MM.1S (cell line): Measurements from ENCODE around the gene AGPS.

ENCODE experiments used
- DNase-seq: peaks from one replicate; pipeline ENCODE4 v3.0.0-alpha.2; 2015
- H2AFZ ChIP-seq: fragments of 300-600 bp; sonication (generic); 2 replicates; pipeline ENCODE4 v1.6.0; 2016; ENCODE audit warnings: antibody characterized with exemption, low read length
- H3F3A ChIP-seq: fragments of 300-600 bp; sonication (generic); 2 replicates; pipeline ENCODE4 v1.6.1; 2016; ENCODE audit warnings: mild to moderate bottlenecking, antibody characterized with exemption, low read length, moderate library complexity, mixed read lengths; ENCODE audit not compliant: insufficient read depth
- H3K27ac ChIP-seq: fragments of 300-600 bp; sonication (generic); 2 replicates; pipeline ENCODE4 v1.5.1; 2016; ENCODE audit warnings: mild to moderate bottlenecking, low read length
- H3K27me3 ChIP-seq: fragments of 300-600 bp; sonication (generic); replicated peaks from 2 replicates; pipeline ENCODE4 v1.6.0; 2016; ENCODE audit warnings: low read length; ENCODE audit not compliant: insufficient read depth
- H3K36me3 ChIP-seq: fragments of 300-600 bp; sonication (generic); replicated peaks from 2 replicates; pipeline ENCODE4 v1.6.1; 2016; ENCODE audit warnings: mild to moderate bottlenecking, low read length, mixed read lengths; ENCODE audit not compliant: insufficient read depth
- H3K4me1 ChIP-seq: fragments of 300-600 bp; sonication (generic); 2 replicates; pipeline ENCODE4 v1.6.1; 2016; ENCODE audit warnings: low read length, mixed read lengths
- H3K4me2 ChIP-seq: fragments of 300-600 bp; sonication (generic); 2 replicates; pipeline ENCODE4 v1.6.0; 2016; ENCODE audit warnings: low read depth, low read length
- H3K4me3 ChIP-seq: fragments of 300-600 bp; sonication (generic); 2 replicates; pipeline ENCODE4 v1.5.1; 2016; ENCODE audit warnings: low read length, mixed read lengths
- H3K79me2 ChIP-seq: fragments of 300-600 bp; sonication (generic); 2 replicates; pipeline ENCODE4 v1.6.1; 2016; ENCODE audit warnings: mixed run types, low read length, mixed read lengths
- H3K9ac ChIP-seq: fragments of 300-600 bp; sonication (generic); 2 replicates; pipeline ENCODE4 v1.6.1; 2016; ENCODE audit warnings: low read length, mixed read lengths
- H3K9me2 ChIP-seq: fragments of 300-600 bp; sonication (generic); replicated peaks from 2 replicates; pipeline ENCODE4 v1.6.1; 2016; ENCODE audit warnings: mild to moderate bottlenecking, low read length, mixed read lengths; ENCODE audit not compliant: insufficient read depth
- H3K9me3 ChIP-seq: fragments of 300-600 bp; sonication (generic); replicated peaks from 2 replicates; pipeline ENCODE4 v1.6.1; 2016; ENCODE audit warnings: mild to moderate bottlenecking, low read length, mixed read lengths; ENCODE audit not compliant: insufficient read depth
- H4K20me1 ChIP-seq: fragments of 300-600 bp; sonication (generic); 2 replicates; pipeline ENCODE4 v1.6.1; 2016; ENCODE audit warnings: mild to moderate bottlenecking, low read length, moderate library complexity, mixed read lengths; ENCODE audit not compliant: insufficient read depth
- CTCF ChIP-seq: fragments of 300-600 bp; sonication (generic); IDR thresholded peaks from 2 replicates; pipeline ENCODE4 v1.5.1; 2016; ENCODE audit warnings: antibody characterized with exemption, low read length, mixed read lengths
- EZH2 ChIP-seq: fragments of 300-600 bp; sonication (generic); optimal IDR thresholded peaks from 2 replicates; pipeline ENCODE3; 2017; ENCODE audit warnings: low read depth, mild to moderate bottlenecking, antibody characterized with exemption, low read length, mixed read lengths
- EZH2phosphoT487 ChIP-seq: fragments of 300-600 bp; sonication (generic); IDR thresholded peaks from 2 replicates; pipeline ENCODE4 v1.6.1; 2018; ENCODE audit warnings: antibody characterized with exemption, low read length

AGPS gene

GRCh38 chr2:177346192-177346591, 46.4 kb upstream of the AGPS start:
- H3K27me3 ChIP-seq = no peaks in the 10 kb centered on the region
- H3K4me1 ChIP-seq = no peaks in the 10 kb centered on the region
- TF ChIP-seq CTCF = no peak
- no peak for TF ChIP-seq EZH2phosphoT487
- TF ChIP-seq EZH2 = no peak
- H3K4me2 ChIP-seq = no peak overlapping the region
- H3F3A ChIP-seq = no peaks in the 10 kb centered on the region
- no peak overlapping the region for H3K4me3 ChIP-seq
- H4K20me1 ChIP-seq = no peaks in the 10 kb centered on the region
- no peaks in the 10 kb centered on the region for H3K79me2 ChIP-seq
- H3K9ac ChIP-seq = no peak overlapping the region
- H3K9me2 ChIP-seq = no peaks in the 10 kb centered on the region
- no peaks in the 10 kb centered on the region for H3K36me3 ChIP-seq
- DNase-seq = no peak
- H3K9me3 ChIP-seq = no peaks in the 10 kb centered on the region
- no peak overlapping the region for H2AFZ ChIP-seq
- no peak overlapping the region for H3K27ac ChIP-seq

GRCh38 chr2:177347570-177347969, 45.0 kb upstream of the AGPS start:
- H3K4me3 ChIP-seq = no peak overlapping the region
- H3K9ac ChIP-seq = no peak overlapping the region
- H3K4me2 ChIP-seq = no peak overlapping the region
- no peaks in the 10 kb centered on the region for H3K36me3 ChIP-seq
- no peaks in the 10 kb centered on the region for H3K79me2 ChIP-seq
- no peaks in the 10 kb centered on the region for H3K27me3 ChIP-seq
- no peak overlapping the region for H3K27ac ChIP-seq
- no peaks in the 10 kb centered on the region for H3K9me2 ChIP-seq
- H3K4me1 ChIP-seq = no peaks in the 10 kb centered on the region
- no peak for DNase-seq
- H3F3A ChIP-seq = no peaks in the 10 kb centered on the region
- H2AFZ ChIP-seq = no peak overlapping the region
- H3K9me3 ChIP-seq = no peaks in the 10 kb centered on the region
- H4K20me1 ChIP-seq = no peaks in the 10 kb centered on the region
- no peak for TF ChIP-seq CTCF
- no peak for TF ChIP-seq EZH2phosphoT487
- no peak for TF ChIP-seq EZH2

- Histone ChIP-seq H3F3A (no peaks in the 10 kb centered on the region), H3K4me3 (no peak overlapping the region), H3K27me3 (no peaks in the 10 kb centered on the region), H2AFZ (no peak overlapping the region), H3K9ac (no peak overlapping the region), H3K27ac (no peak overlapping the region), H3K9me2 (no peaks in the 10 kb centered on the region), H3K36me3 (no peaks in the 10 kb centered on the region), H3K4me1 (no peaks in the 10 kb centered on the region), H3K79me2 (no peaks in the 10 kb centered on the region), H3K4me2 (no peak overlapping the region), H4K20me1 (no peaks in the 10 kb centered on the region), H3K9me3 (no peaks in the 10 kb centered on the region)
- no peak for DNase-seq
- TF ChIP-seq CTCF (no peak), EZH2 (no peak), EZH2phosphoT487 (no peak)
Observed at GRCh38 chr2:177348118-177348654, 44.4 kb upstream of the AGPS start.
